Stimulated activated CD8-positive, alpha-beta memory T cell treated with anti-CD3 and anti-CD28 coated beads, Interleukin-15, amount 100 ng/mL, for 24 hours (primary cell): ENCODE data around the gene SLC35G2.
"Not testable (repeated sequence)": the region's sequence is repeated elsewhere in the genome, so short reads cannot be mapped to it uniquely, and the experiment has no call there.

Source experiments
- DNase-seq: peaks from one replicate; pipeline ENCODE4 v3.0.0-alpha.2; 2020; ENCODE audit warnings: low read depth

The SLC35G2 gene

GRCh38 chr3:136818769-136819391 is at the start of gene SLC35G2:
SLC35G2 (plus strand) TSS chr3:136819126; CDS start chr3:136854461, 35,335 bp downstream.
- DNase-seq = peak; percentile 6

- DNase-seq = no peak
These were observed 46.2 kb upstream of the SLC35G2 start for GRCh38 chr3:136772709-136773108.

- no peak for DNase-seq
These were observed 40.1 kb upstream of the SLC35G2 start for GRCh38 chr3:136778865-136779264.

GRCh38 chr3:136780741-136781140 is 38.2 kb upstream of the SLC35G2 start:
- DNase-seq = no peak

GRCh38 chr3:136783708-136784191 is 35.2 kb upstream of the SLC35G2 start:
- DNase-seq = no peak

- no peak for DNase-seq
These were observed 31.6 kb upstream of the SLC35G2 start for GRCh38 chr3:136787349-136787748.

- no peak for DNase-seq
These were observed 30.8 kb upstream of the SLC35G2 start for GRCh38 chr3:136788154-136788553.

- DNase-seq = no peak
These were observed 28.9 kb upstream of the SLC35G2 start for GRCh38 chr3:136789976-136790375.

GRCh38 chr3:136790786-136791185 is 28.1 kb upstream of the SLC35G2 start:
- DNase-seq = no peak

- DNase-seq = no peak
These were observed 26.2 kb upstream of the SLC35G2 start for GRCh38 chr3:136792556-136793330.

- not testable (repeated sequence) for DNase-seq
These were observed 17.8 kb upstream of the SLC35G2 start for GRCh38 chr3:136801146-136801545.

- DNase-seq = no peak
These were observed 16.4 kb upstream of the SLC35G2 start for GRCh38 chr3:136802481-136802996.

GRCh38 chr3:136804141-136804540 is 14.8 kb upstream of the SLC35G2 start:
- DNase-seq = no peak

GRCh38 chr3:136804813-136805212 is 14.1 kb upstream of the SLC35G2 start:
- DNase-seq = no peak

GRCh38 chr3:136805795-136806194 is 13.1 kb upstream of the SLC35G2 start:
- no peak for DNase-seq

- no peak for DNase-seq
These were observed 7.2 kb upstream of the SLC35G2 start for GRCh38 chr3:136811701-136812100.

GRCh38 chr3:136817448-136817847 is 1.5 kb upstream of the SLC35G2 start:
- no peak for DNase-seq

- peak; percentile 5 for DNase-seq
These were observed 646 bp upstream of the SLC35G2 start for GRCh38 chr3:136818191-136818768.

- no peak for DNase-seq
These were observed 435 bp downstream of the SLC35G2 start for GRCh38 chr3:136819392-136819730.

- DNase-seq = no peak
These were observed 1.1 kb downstream of the SLC35G2 start for GRCh38 chr3:136819731-136820679.

GRCh38 chr3:136831461-136831860 is 12.5 kb downstream of the SLC35G2 start:
- no peak for DNase-seq
